HepG2 (cell line): ENCODE results near the gene PTS.

Source experiments
- TAF1 ChIP-seq: sonication (generic); formaldehyde crosslinking; IDR thresholded peaks from 2 replicates; pipeline ENCODE4 v1.4.0; 2020; ENCODE audit warnings: missing genetic modification reagents
- ZNF383 ChIP-seq: sonication (generic); formaldehyde crosslinking; IDR thresholded peaks from 2 replicates; pipeline ENCODE4 v1.4.0; 2020; ENCODE audit warnings: missing genetic modification reagents, mild to moderate bottlenecking, borderline replicate concordance
- TF ChIP-seq, protein P1 (sequence below): sonication (generic); formaldehyde crosslinking; IDR thresholded peaks from 2 replicates; pipeline ENCODE4 v1.5.0; 2020; ENCODE audit warnings: mild to moderate bottlenecking, missing genetic modification reagents, moderate library complexity

DNA sequence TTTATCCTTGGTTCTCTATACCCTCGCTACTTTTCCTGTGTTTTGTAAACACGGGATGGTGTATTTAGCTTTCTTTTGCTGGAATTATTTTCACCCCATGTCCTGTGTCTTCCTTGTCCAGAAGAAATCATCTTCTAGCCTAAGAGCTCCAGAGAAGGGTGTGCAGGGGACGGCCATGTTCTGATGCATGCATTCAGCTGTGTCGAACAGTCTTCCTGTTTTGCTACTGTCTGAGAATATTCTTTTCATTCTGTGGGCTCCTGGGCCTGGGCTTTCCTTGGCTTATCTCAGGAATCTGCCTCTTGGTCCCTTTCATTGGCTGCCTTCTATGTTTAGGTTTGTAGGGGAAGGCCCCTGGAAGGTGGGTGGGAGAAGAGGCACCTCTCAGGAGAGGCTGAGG, 45.0 kb downstream of the PTS start:
- TF ChIP-seq TAF1 (no peak), ZNF383 (CRISPR knock-in tag) (no peak)
- TF ChIP-seq, protein P1, sequence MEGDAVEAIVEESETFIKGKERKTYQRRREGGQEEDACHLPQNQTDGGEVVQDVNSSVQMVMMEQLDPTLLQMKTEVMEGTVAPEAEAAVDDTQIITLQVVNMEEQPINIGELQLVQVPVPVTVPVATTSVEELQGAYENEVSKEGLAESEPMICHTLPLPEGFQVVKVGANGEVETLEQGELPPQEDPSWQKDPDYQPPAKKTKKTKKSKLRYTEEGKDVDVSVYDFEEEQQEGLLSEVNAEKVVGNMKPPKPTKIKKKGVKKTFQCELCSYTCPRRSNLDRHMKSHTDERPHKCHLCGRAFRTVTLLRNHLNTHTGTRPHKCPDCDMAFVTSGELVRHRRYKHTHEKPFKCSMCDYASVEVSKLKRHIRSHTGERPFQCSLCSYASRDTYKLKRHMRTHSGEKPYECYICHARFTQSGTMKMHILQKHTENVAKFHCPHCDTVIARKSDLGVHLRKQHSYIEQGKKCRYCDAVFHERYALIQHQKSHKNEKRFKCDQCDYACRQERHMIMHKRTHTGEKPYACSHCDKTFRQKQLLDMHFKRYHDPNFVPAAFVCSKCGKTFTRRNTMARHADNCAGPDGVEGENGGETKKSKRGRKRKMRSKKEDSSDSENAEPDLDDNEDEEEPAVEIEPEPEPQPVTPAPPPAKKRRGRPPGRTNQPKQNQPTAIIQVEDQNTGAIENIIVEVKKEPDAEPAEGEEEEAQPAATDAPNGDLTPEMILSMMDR, result no peak
